Neuronal stem cell (in vitro differentiated cells): ENCODE data around the gene TTC24.

Source experiments
- DNase-seq: peaks from one replicate; pipeline ENCODE4 v3.0.0-alpha.2; 2013; ENCODE audit warnings: low spot score
- H2AFZ ChIP-seq: one replicate; pipeline ENCODE4 v1.6.1; 2013; ENCODE audit warnings: mild to moderate bottlenecking, low read length, inconsistent platforms
- H2AK5ac ChIP-seq: 2 replicates; pipeline ENCODE4 v1.6.1; 2013; ENCODE audit warnings: low read depth, mild to moderate bottlenecking, inconsistent platforms, low read length, moderate library complexity, mixed read lengths
- H2BK120ac ChIP-seq: 2 replicates; pipeline ENCODE4 v1.6.1; 2013; ENCODE audit warnings: low read depth, mild to moderate bottlenecking, inconsistent platforms, low read length, moderate library complexity, mixed read lengths
- H2BK12ac ChIP-seq: one replicate; pipeline ENCODE4 v1.6.1; 2013; ENCODE audit warnings: low read length, inconsistent platforms
- H2BK15ac ChIP-seq: 2 replicates; pipeline ENCODE4 v1.6.1; 2013; ENCODE audit warnings: mild to moderate bottlenecking, low read length, inconsistent platforms, mixed read lengths
- H2BK5ac ChIP-seq: one replicate; pipeline ENCODE4 v1.6.1; 2013; ENCODE audit warnings: inconsistent platforms, mild to moderate bottlenecking, low read length, moderate library complexity
- H3K14ac ChIP-seq: one replicate; pipeline ENCODE4 v1.6.1; 2013; ENCODE audit warnings: low read length, inconsistent platforms
- H3K18ac ChIP-seq: 2 replicates; pipeline ENCODE4 v1.6.1; 2013; ENCODE audit warnings: low read length, inconsistent platforms
- H3K23ac ChIP-seq: 2 replicates; pipeline ENCODE4 v1.6.1; 2013; ENCODE audit warnings: low read depth, mild to moderate bottlenecking, mixed read lengths, low read length, inconsistent platforms; ENCODE audit not compliant: poor library complexity
- H3K27ac ChIP-seq: replicated peaks from 3 replicates; pipeline ENCODE4 v1.5.1; 2013; ENCODE audit warnings: low read length, inconsistent platforms
- H3K27me3 ChIP-seq, 3 experiments: 2 replicates each; pipeline ENCODE4 v1.6.1; 2013; ENCODE audit warnings: low read length in 3 of 3, mild to moderate bottlenecking in 2 of 3, inconsistent platforms in 1 of 3, low read depth in 1 of 3, mixed read lengths in 1 of 3, moderate library complexity in 1 of 3; ENCODE audit not compliant: control insufficient read depth in 3 of 3, insufficient read depth in 3 of 3
- H3K36me3 ChIP-seq, 2 donors: replicated peaks in 1 of 2; 2 replicates each; pipeline ENCODE4 v1.6.1; 2013; ENCODE audit warnings: low read length in 2 of 2; ENCODE audit not compliant: control insufficient read depth in 2 of 2, insufficient read depth in 2 of 2
- H3K4ac ChIP-seq: 2 replicates; pipeline ENCODE4 v1.6.1; 2013; ENCODE audit warnings: inconsistent platforms, mild to moderate bottlenecking, low read length, moderate library complexity
- H3K4me1 ChIP-seq, 2 donors: 1 replicate in 1 of 2; 2 replicates in 1 of 2; pipeline ENCODE4 v1.6.1; 2013; ENCODE audit warnings: low read length in 2 of 2, low read depth in 1 of 2; ENCODE audit not compliant: control insufficient read depth in 2 of 2, insufficient read depth in 1 of 2
- H3K4me2 ChIP-seq: one replicate; pipeline ENCODE4 v1.6.1; 2013; ENCODE audit warnings: mild to moderate bottlenecking, low read length, inconsistent platforms; ENCODE audit not compliant: insufficient read depth, poor library complexity, severe bottlenecking
- H3K4me3 ChIP-seq, 2 donors: 2 replicates each; pipeline ENCODE4 v1.5.1; 2013; ENCODE audit warnings: low read length in 2 of 2, mild to moderate bottlenecking in 2 of 2, inconsistent platforms in 1 of 2, moderate library complexity in 1 of 2
- H3K79me1 ChIP-seq: one replicate; pipeline ENCODE4 v1.6.1; 2013; ENCODE audit warnings: low read depth, mild to moderate bottlenecking, inconsistent platforms, low read length, moderate library complexity
- H3K9ac ChIP-seq: one replicate; pipeline ENCODE4 v1.6.1; 2013; ENCODE audit warnings: mild to moderate bottlenecking, low read depth, low read length, inconsistent platforms; ENCODE audit not compliant: poor library complexity
- H3K9me3 ChIP-seq, 2 donors: replicated peaks in 1 of 2; 2 replicates each; pipeline versions ENCODE3 to v1.6.1; 2013; ENCODE audit warnings: low read length in 2 of 2, mild to moderate bottlenecking in 2 of 2, inconsistent platforms in 1 of 2, low read depth in 1 of 2, mixed read lengths in 1 of 2, moderate library complexity in 1 of 2; ENCODE audit not compliant: control insufficient read depth in 2 of 2, insufficient read depth in 1 of 2
- H4K8ac ChIP-seq: one replicate; pipeline ENCODE4 v1.6.1; 2013; ENCODE audit warnings: low read depth, mild to moderate bottlenecking, inconsistent platforms, low read length, moderate library complexity
- H4K91ac ChIP-seq: one replicate; pipeline ENCODE4 v1.6.1; 2013; ENCODE audit warnings: low read length, low read depth, mild to moderate bottlenecking, inconsistent platforms; ENCODE audit not compliant: poor library complexity
- WGBS, 2 donors: extraction: QIAGEN DNeasy Blood & Tissue Kit; methylation state at CpG; one replicate each; pipeline ENCODE4 v1.1.7; 2013; ENCODE audit warnings: missing lambda C conversion rate in 2 of 2, mixed read lengths in 1 of 2; ENCODE audit not compliant: insufficient read length in 2 of 2, insufficient replicate concordance in 1 of 2; ENCODE audit errors: extremely low coverage in 2 of 2; 5-methylcytosine and 5-hydroxymethylcytosine counted together

Gene TTC24

GRCh38 chr1:156547434-156547833 is 32.1 kb upstream of the TTC24 start:
- no peak overlapping the region for H3K18ac ChIP-seq
- H3K4ac ChIP-seq = no peak overlapping the region
- WGBS, 2 donors = no CpG with 5 or more reads among the region's 4 CpGs
- H3K14ac ChIP-seq = no peak overlapping the region
- H3K4me3 ChIP-seq = no peak overlapping the region
- H3K27me3 ChIP-seq = no peaks in the 10 kb centered on the region
- no peaks in the 10 kb centered on the region for H3K9me3 ChIP-seq
- no peak overlapping the region for H4K91ac ChIP-seq
- H3K27ac ChIP-seq = no peak overlapping the region
- DNase-seq = no peak
- no peak overlapping the region for H3K23ac ChIP-seq
- H3K4me1 ChIP-seq = no peaks in the 10 kb centered on the region
- no peak overlapping the region for H3K9ac ChIP-seq
- peaks cover 49 to 98% of the 10 kb centered on the region in 2 donors for H3K36me3 ChIP-seq
- H3K4me2 ChIP-seq = no peak overlapping the region
- H2BK120ac ChIP-seq = no peak overlapping the region
- no peak overlapping the region for H2BK5ac ChIP-seq
- no peak overlapping the region for H4K8ac ChIP-seq
- H2BK12ac ChIP-seq = no peak overlapping the region
- no peak overlapping the region for H2AK5ac ChIP-seq
- H2AFZ ChIP-seq = no peak overlapping the region
- H2BK15ac ChIP-seq = no peak overlapping the region
- no peaks in the 10 kb centered on the region for H3K79me1 ChIP-seq

DNA sequence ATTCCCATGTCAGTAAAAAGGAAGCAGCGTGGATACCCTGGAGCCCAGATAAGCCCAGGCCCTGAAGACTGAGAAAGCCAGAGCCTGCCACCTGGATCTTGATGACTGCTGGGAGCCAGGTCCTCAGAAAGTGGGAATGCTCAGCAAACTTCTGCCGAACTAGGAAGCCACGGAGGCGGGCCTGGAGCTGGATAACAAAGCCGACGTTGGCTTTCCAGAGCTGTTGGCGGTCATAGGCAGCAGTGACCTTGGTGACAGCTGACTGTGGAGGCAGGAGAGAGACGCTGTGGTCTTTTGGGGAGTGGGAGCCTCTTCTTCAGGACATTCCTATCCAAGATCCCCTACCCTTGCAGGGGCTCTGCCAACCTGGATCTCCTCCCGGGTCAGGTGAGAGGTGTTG is 31.5 kb upstream of the TTC24 start:
- Histone ChIP-seq H2BK15ac (no peak overlapping the region), H2AK5ac (no peak overlapping the region), H2BK120ac (no peak overlapping the region), H2BK5ac (no peak overlapping the region), H3K36me3 (peaks cover 49 to 97% of the 10 kb centered on the region in 2 donors), H3K4me3 (no peak overlapping the region), H3K79me1 (no peaks in the 10 kb centered on the region), H4K8ac (no peak overlapping the region), H3K27me3 (no peaks in the 10 kb centered on the region), H3K9ac (no peak overlapping the region), H3K18ac (no peak overlapping the region), H4K91ac (no peak overlapping the region), H3K4me1 (no peaks in the 10 kb centered on the region), H3K4ac (no peak overlapping the region), H3K14ac (no peak overlapping the region), H2BK12ac (no peak overlapping the region), H3K9me3 (no peaks in the 10 kb centered on the region), H3K23ac (no peak overlapping the region), H3K4me2 (no peak overlapping the region), H3K27ac (no peak overlapping the region), H2AFZ (no peak overlapping the region)
- no peak for DNase-seq
- WGBS, 2 donors = no CpG with 5 or more reads among the region's 9 CpGs

GRCh38 chr1:156549390-156549789 is 30.1 kb upstream of the TTC24 start:
- H2AFZ ChIP-seq = no peak overlapping the region
- no peak overlapping the region for H3K9ac ChIP-seq
- no peak overlapping the region for H4K8ac ChIP-seq
- H2BK15ac ChIP-seq = no peak overlapping the region
- no peak overlapping the region for H3K14ac ChIP-seq
- H3K36me3 ChIP-seq = peaks cover 52 to 96% of the 10 kb centered on the region in 2 donors
- H3K23ac ChIP-seq = no peak overlapping the region
- H2BK5ac ChIP-seq = no peak overlapping the region
- no peaks in the 10 kb centered on the region for H3K27me3 ChIP-seq
- DNase-seq = no peak
- H3K18ac ChIP-seq = no peak overlapping the region
- H3K4me3 ChIP-seq = no peak overlapping the region
- no peak overlapping the region for H2BK12ac ChIP-seq
- H2BK120ac ChIP-seq = no peak overlapping the region
- whole genome bisulfite sequencing, 2 donors = no CpG with 5 or more reads among the region's 2 CpGs
- H3K4ac ChIP-seq = no peak overlapping the region
- no peak overlapping the region for H3K4me2 ChIP-seq
- H2AK5ac ChIP-seq = no peak overlapping the region
- H3K27ac ChIP-seq = no peak overlapping the region
- no peaks in the 10 kb centered on the region for H3K79me1 ChIP-seq
- H3K4me1 ChIP-seq = no peaks in the 10 kb centered on the region
- no peak overlapping the region for H4K91ac ChIP-seq
- H3K9me3 ChIP-seq = no peaks in the 10 kb centered on the region

DNA sequence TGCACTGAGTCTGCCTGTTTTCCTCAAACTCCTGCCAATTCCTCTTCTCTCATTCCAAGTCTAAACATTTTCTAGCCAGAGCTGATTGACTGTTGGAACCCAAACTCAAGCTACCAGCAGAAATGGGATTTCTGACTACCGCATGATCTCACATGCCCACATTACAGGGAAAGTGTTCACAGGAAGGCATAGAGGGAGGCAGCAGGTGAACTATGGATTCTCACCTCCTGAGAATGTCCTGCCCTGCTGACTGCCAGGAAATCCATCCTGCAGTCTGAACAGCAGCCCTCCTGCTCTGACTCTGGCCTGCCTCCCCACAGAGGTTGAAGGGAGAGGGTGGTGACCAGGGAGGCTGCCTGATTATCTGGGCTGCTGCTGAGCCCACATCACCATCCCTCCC is 29.7 kb upstream of the TTC24 start:
- Histone ChIP-seq H3K4me2 (no peak overlapping the region), H3K27ac (no peak overlapping the region), H4K91ac (no peak overlapping the region), H3K18ac (no peak overlapping the region), H3K36me3 (peaks cover 52 to 96% of the 10 kb centered on the region in 2 donors), H3K4ac (no peak overlapping the region), H4K8ac (no peak overlapping the region), H2BK5ac (no peak overlapping the region), H3K9ac (no peak overlapping the region), H3K79me1 (no peaks in the 10 kb centered on the region), H2BK12ac (no peak overlapping the region), H3K4me1 (no peaks in the 10 kb centered on the region), H3K23ac (peak overlapping the region; percentile 16), H3K27me3 (no peaks in the 10 kb centered on the region), H3K4me3 (no peak overlapping the region), H2BK15ac (no peak overlapping the region), H2BK120ac (no peak overlapping the region), H2AK5ac (no peak overlapping the region), H2AFZ (no peak overlapping the region), H3K14ac (no peak overlapping the region), H3K9me3 (no peaks in the 10 kb centered on the region)
- no CpG with 5 or more reads among the region's 1 CpG for WGBS, 2 donors
- DNase-seq = no peak
